Measurements from ENCODE around the gene LAMA4. TPM values are rescaled to one million over a fixed set of nuclear protein-coding genes. Genes with fewer than 3 reads are reported as not detected.
A peak's percentile ranks its signal among the peaks of the same experiment; 100 is the strongest.
"Not testable (repeated sequence)": the region's sequence is repeated elsewhere in the genome, so short reads cannot be mapped to it uniquely, and the experiment has no call there.

Gene LAMA4
- total and polyA plus RNA-seq, 7 experiments from 2014 or later = not detected

GRCh38 chr6:112106562-112106961 lies 147.8 kb downstream of the LAMA4 start:
- intact Hi-C loops (cut with micrococcal nuclease) = no loop called here
- H3K9me3 Mint-ChIP-seq = peaks cover 0 to 24% (median 7%) of the 10 kb centered on the region in 11 donors
- no peak overlapping the region for H3K4me3 Mint-ChIP-seq
- Histone ChIP-seq H3K27ac (ENCODE audit: low read depth, low read length) (no peak overlapping the region), H3K27me3 (ENCODE audit: control insufficient read depth in 2 of 2, insufficient read depth in 2 of 2, low read length in 2 of 2) (no peaks in the 10 kb centered on the region), H3K9me3 (ENCODE audit: control insufficient read depth in 2 of 3, low read length in 3 of 3) (no peaks in the 10 kb centered on the region), H3K36me3 (ENCODE audit: control insufficient read depth in 2 of 3, insufficient read depth in 3 of 3, low read length in 3 of 3) (no peaks in the 10 kb centered on the region), H3K4me1 (ENCODE audit: control insufficient read depth in 2 of 2, insufficient read depth in 2 of 2, low read length in 2 of 2) (no peaks in the 10 kb centered on the region), H3K4me3 (ENCODE audit: low read length) (no peak overlapping the region)
- peaks cover 0 to 36% (median 6%) of the 10 kb centered on the region in 5 donors for H3K27me3 Mint-ChIP-seq
- ChIA-PET CTCF (no interaction called here), POLR2A (no interaction called here)
- peaks cover 0 to 24% (median 20%) of the 10 kb centered on the region in 5 donors for H3K36me3 Mint-ChIP-seq
- DNase-seq (no peak), ATAC-seq (no peak)
- no peak overlapping the region for H3K27ac Mint-ChIP-seq
- no peaks in the 10 kb centered on the region for H3K4me1 Mint-ChIP-seq

GRCh38 chr6:112106026-112106425 lies 148.3 kb downstream of the LAMA4 start:
- ATAC-seq; H3K4me1 Mint-ChIP-seq; H3K4me1 ChIP-seq (ENCODE audit: control insufficient read depth in 2 of 2, insufficient read depth in 2 of 2, low read length in 2 of 2); POLR2A ChIA-PET; H3K27me3 ChIP-seq (ENCODE audit: control insufficient read depth in 2 of 2, insufficient read depth in 2 of 2, low read length in 2 of 2); H3K27ac Mint-ChIP-seq; H3K27ac ChIP-seq (ENCODE audit: low read depth, low read length); CTCF ChIA-PET; H3K9me3 ChIP-seq (ENCODE audit: control insufficient read depth in 2 of 3, low read length in 3 of 3); DNase-seq; H3K4me3 ChIP-seq (ENCODE audit: low read length); H3K36me3 ChIP-seq (ENCODE audit: control insufficient read depth in 2 of 3, insufficient read depth in 3 of 3, low read length in 3 of 3); H3K4me3 Mint-ChIP-seq; intact Hi-C loops (cut with micrococcal nuclease): not testable (repeated sequence)
- peaks cover 0 to 29% (median 25%) of the 10 kb centered on the region in 5 donors for H3K36me3 Mint-ChIP-seq
- peaks cover 0 to 24% (median 7%) of the 10 kb centered on the region in 11 donors for H3K9me3 Mint-ChIP-seq
- H3K27me3 Mint-ChIP-seq = peaks cover 0 to 35% (median 6%) of the 10 kb centered on the region in 5 donors

- Histone ChIP-seq H3K36me3 (ENCODE audit: control insufficient read depth in 2 of 3, insufficient read depth in 3 of 3, low read length in 3 of 3) (no peaks in the 10 kb centered on the region), H3K27ac (ENCODE audit: low read depth, low read length) (no peak overlapping the region), H3K4me1 (ENCODE audit: control insufficient read depth in 2 of 2, insufficient read depth in 2 of 2, low read length in 2 of 2) (no peaks in the 10 kb centered on the region), H3K4me3 (ENCODE audit: low read length) (no peak overlapping the region), H3K9me3 (ENCODE audit: control insufficient read depth in 2 of 3, low read length in 3 of 3) (no peaks in the 10 kb centered on the region), H3K27me3 (ENCODE audit: control insufficient read depth in 2 of 2, insufficient read depth in 2 of 2, low read length in 2 of 2) (no peaks in the 10 kb centered on the region)
- DNase-seq (no peak), ATAC-seq (no peak)
- H3K27ac Mint-ChIP-seq = no peak overlapping the region
- H3K36me3 Mint-ChIP-seq = peaks cover 0 to 47% (median 35%) of the 10 kb centered on the region in 5 donors
- no peaks in the 10 kb centered on the region for H3K4me1 Mint-ChIP-seq
- H3K27me3 Mint-ChIP-seq = peaks cover 0 to 30% (median 6%) of the 10 kb centered on the region in 5 donors
- peaks cover 0 to 13% (median 6%) of the 10 kb centered on the region in 11 donors for H3K9me3 Mint-ChIP-seq
- POLR2A ChIA-PET = no interaction called here
- intact Hi-C loops (cut with micrococcal nuclease) = no loop called here
- CTCF ChIA-PET = interaction anchor here (0.9 kb wide), 1 partner anchor 9 kb away, joined by 3 read pairs; no protein-coding TSS in a partner anchor
- H3K4me3 Mint-ChIP-seq = no peak overlapping the region
These were observed 153.8 kb downstream of the LAMA4 start for GRCh38 chr6:112100561-112100960.

GRCh38 chr6:112096901-112097300 lies 157.5 kb downstream of the LAMA4 start:
- Mint-ChIP-seq H3K27me3 (peaks cover 0 to 30% (median 5%) of the 10 kb centered on the region in 5 donors), H3K4me1 (no peaks in the 10 kb centered on the region), H3K36me3 (peaks cover 0 to 26% (median 16%) of the 10 kb centered on the region in 5 donors), H3K27ac (no peak overlapping the region), H3K9me3 (peaks cover 0 to 4% (median 0%) of the 10 kb centered on the region in 11 donors), H3K4me3 (no peak overlapping the region)
- ChIA-PET CTCF (interaction anchor here (0.6 kb wide), 1 partner anchor 478 kb away, joined by 4 read pairs; no protein-coding TSS in a partner anchor), POLR2A (interaction anchor here (1.0 kb wide), 1 partner anchor 15 kb away, joined by 3 read pairs; no protein-coding TSS in a partner anchor)
- no peak overlapping the region for H3K27ac ChIP-seq (ENCODE audit: low read depth, low read length)
- no peaks in the 10 kb centered on the region for H3K9me3 ChIP-seq (ENCODE audit: control insufficient read depth in 2 of 3, low read length in 3 of 3)
- ATAC-seq (no peak), DNase-seq (no peak)
- no peaks in the 10 kb centered on the region for H3K36me3 ChIP-seq (ENCODE audit: control insufficient read depth in 2 of 3, insufficient read depth in 3 of 3, low read length in 3 of 3)
- intact Hi-C loops (cut with micrococcal nuclease) = no loop called here
- no peaks in the 10 kb centered on the region for H3K4me1 ChIP-seq (ENCODE audit: control insufficient read depth in 2 of 2, insufficient read depth in 2 of 2, low read length in 2 of 2)
- no peaks in the 10 kb centered on the region for H3K27me3 ChIP-seq (ENCODE audit: control insufficient read depth in 2 of 2, insufficient read depth in 2 of 2, low read length in 2 of 2)
- H3K4me3 ChIP-seq (ENCODE audit: low read length) = no peak overlapping the region

DNA sequence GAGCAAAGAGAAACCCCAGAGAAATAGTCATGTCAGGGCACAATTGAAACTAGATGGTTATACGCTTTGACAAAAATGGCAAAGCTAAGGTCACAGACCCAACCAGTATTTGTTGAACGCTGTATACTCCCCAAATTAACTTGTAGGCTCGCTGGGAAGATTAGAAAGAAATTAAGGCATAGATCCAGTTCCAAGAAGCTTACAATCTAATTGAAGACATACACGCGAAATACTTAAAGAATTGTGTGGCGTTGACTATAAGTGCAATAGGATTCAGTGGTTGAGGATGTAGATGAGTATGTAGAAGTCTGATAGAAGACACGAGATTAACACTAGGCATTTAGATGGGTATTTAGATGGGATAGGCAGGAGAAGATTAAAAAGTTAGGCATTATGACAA lies 166.5 kb downstream of the LAMA4 start:
- H3K4me3 Mint-ChIP-seq = no peak overlapping the region
- ATAC-seq = no peak

DNA sequence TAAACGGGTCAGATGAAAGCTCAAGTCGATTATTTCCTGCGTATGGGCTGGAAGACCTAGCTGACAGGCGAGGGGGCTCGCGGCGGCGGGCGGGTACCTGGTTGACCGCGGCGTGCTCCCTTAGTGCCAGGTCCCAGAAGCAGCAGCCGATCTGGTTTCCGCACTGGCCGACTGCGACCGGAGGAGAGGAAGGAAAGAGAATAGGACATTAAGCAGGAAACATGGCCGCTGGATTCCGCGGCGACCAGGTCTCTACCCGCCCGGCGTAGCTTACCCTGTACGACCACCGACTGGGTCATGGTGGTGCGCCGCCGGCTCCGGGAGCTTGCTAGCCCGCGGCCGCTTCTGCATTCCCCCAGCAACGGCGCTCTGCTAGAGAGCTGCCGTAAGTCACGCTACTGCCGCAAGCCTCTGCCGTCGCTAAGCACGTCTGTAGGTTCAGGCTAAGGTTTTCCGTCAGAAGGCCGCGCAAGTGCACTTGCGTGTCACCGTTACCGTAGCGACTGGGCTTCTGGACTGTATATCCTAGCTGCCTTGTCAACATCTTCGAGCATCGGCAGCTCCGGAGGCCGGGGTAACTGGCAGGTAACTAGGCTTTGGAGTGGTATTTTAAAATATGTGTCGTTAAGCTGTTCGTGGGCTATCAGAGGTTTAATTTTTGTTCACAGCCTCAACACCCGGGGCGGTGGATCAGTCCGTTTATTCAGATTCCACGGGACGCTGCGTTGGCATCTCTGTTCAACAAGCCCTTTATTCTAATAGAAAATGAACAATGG lies 167.0 kb downstream of the LAMA4 start, which contains the start of the genes FAM229B and TUBE1:
FAM229B (plus strand) TSS at position 456 of the 776 bp plus-strand sequence. CDS start 11,693 bp downstream, outside the sequence.
TUBE1 (minus strand) TSS at position 347 of the 776 bp plus-strand sequence; CDS start at position 299, 48 bp downstream.
- peak within 1 kb of the TSS in 1 of 9 donors; percentile 65 for H3K27ac Mint-ChIP-seq
- H3K4me3 Mint-ChIP-seq = no peak within 1 kb of the TSS
- peak; percentile 98 for ATAC-seq

More for the DNA sequence above, 166.5 kb downstream of the LAMA4 start:
- DNase-seq = no peak
- peak overlapping the region; percentile 87 for H3K27ac ChIP-seq (ENCODE audit: low read depth, low read length)
- H3K4me1 Mint-ChIP-seq = peaks cover 0 to 18% (median 10%) of the 10 kb centered on the region in 7 donors
- H3K9me3 ChIP-seq (ENCODE audit: control insufficient read depth in 2 of 3, low read length in 3 of 3) = no peaks in the 10 kb centered on the region
- peaks cover 0 to 7% of the 10 kb centered on the region in 2 donors for H3K4me1 ChIP-seq (ENCODE audit: control insufficient read depth in 2 of 2, insufficient read depth in 2 of 2, low read length in 2 of 2)
- ChIA-PET CTCF (interaction anchor here (2.0 kb wide), 1 partner anchor 75 kb away, joined by 9 read pairs; no protein-coding TSS in a partner anchor), POLR2A (interaction anchor here (1.0 to 2.0 kb wide), 5 partner anchors 8 to 1213 kb away, joined by 3 to 7 read pairs (median 4); partner anchors contain the start of genes AMD1 and TRAF3IP2)
- peak overlapping the region; percentile 64 for H3K4me3 ChIP-seq (ENCODE audit: low read length)
- peaks cover 0 to 9% (median 0%) of the 10 kb centered on the region in 3 experiments for H3K36me3 ChIP-seq (ENCODE audit: control insufficient read depth in 2 of 3, insufficient read depth in 3 of 3, low read length in 3 of 3)
- no peak overlapping the region for H3K27ac Mint-ChIP-seq
- intact Hi-C loops (cut with micrococcal nuclease) = loop anchor here (1.0 to 10.0 kb wide), 20 partner anchors 45 to 1913 kb away; partner anchors contain the start of genes FYN (in 2 of the 2), GTF3C6 (in 2 of the 2), REV3L (in 2 of the 2) and SLC16A10 (in 2 of the 2)
- H3K27me3 Mint-ChIP-seq = peaks cover 0 to 39% (median 10%) of the 10 kb centered on the region in 5 donors
- H3K27me3 ChIP-seq (ENCODE audit: control insufficient read depth in 2 of 2, insufficient read depth in 2 of 2, low read length in 2 of 2) = peaks cover 0 to 3% of the 10 kb centered on the region in 2 donors
- H3K9me3 Mint-ChIP-seq = peaks cover 0 to 2% (median 0%) of the 10 kb centered on the region in 11 donors
- H3K36me3 Mint-ChIP-seq = peaks cover 0 to 17% (median 4%) of the 10 kb centered on the region in 5 donors

More for the DNA sequence above, 167.0 kb downstream of the LAMA4 start, which contains the start of the genes FAM229B and TUBE1:
- Mint-ChIP-seq H3K27me3 (peaks cover 0 to 37% (median 6%) of the 10 kb centered on the region in 5 donors), H3K4me1 (peaks cover 0 to 18% (median 10%) of the 10 kb centered on the region in 7 donors), H3K36me3 (peaks cover 0 to 21% (median 4%) of the 10 kb centered on the region in 5 donors), H3K9me3 (peaks cover 0 to 2% (median 0%) of the 10 kb centered on the region in 11 donors)
- intact Hi-C loops (cut with micrococcal nuclease) = loop anchor here (1.0 to 10.0 kb wide), 20 partner anchors 44 to 1913 kb away; partner anchors contain the start of genes FYN (in 2 of the 2), GTF3C6 (in 2 of the 2), REV3L (in 2 of the 2) and SLC16A10 (in 2 of the 2)
- POLR2A ChIA-PET = interaction anchor here (1.0 to 2.0 kb wide), 7 partner anchors 8 to 828 kb away, joined by 3 to 7 read pairs (median 4); partner anchors contain the start of gene TRAF3IP2
- H3K36me3 ChIP-seq (ENCODE audit: control insufficient read depth in 2 of 3, insufficient read depth in 3 of 3, low read length in 3 of 3) = peaks cover 0 to 9% (median 0%) of the 10 kb centered on the region in 3 experiments
- peak within 1 kb of the TSS; percentile 64 for H3K4me3 ChIP-seq (ENCODE audit: low read length)
- H3K4me1 ChIP-seq (ENCODE audit: control insufficient read depth in 2 of 2, insufficient read depth in 2 of 2, low read length in 2 of 2) = peaks cover 0 to 7% of the 10 kb centered on the region in 2 donors
- no peaks in the 10 kb centered on the region for H3K9me3 ChIP-seq (ENCODE audit: control insufficient read depth in 2 of 3, low read length in 3 of 3)
- H3K27me3 ChIP-seq (ENCODE audit: control insufficient read depth in 2 of 2, insufficient read depth in 2 of 2, low read length in 2 of 2) = peaks cover 0 to 3% of the 10 kb centered on the region in 2 donors
- CTCF ChIA-PET = interaction anchor here (2.0 kb wide), 1 partner anchor 76 kb away, joined by 9 read pairs; no protein-coding TSS in a partner anchor
- peak; percentile 70 to 96 (median 90) for DNase-seq
- H3K27ac ChIP-seq (ENCODE audit: low read depth, low read length) = peak within 1 kb of the TSS; percentile 87
